Erythroblast (primary cell): ENCODE results near the gene SNED1.

Experiments used
- GATA1 ChIP-seq: IDR thresholded peaks from 2 replicates; pipeline ENCODE4 v1.6.1; 2011; ENCODE audit warnings: low read depth, mild to moderate bottlenecking, control low read depth, low read length, moderate library complexity
- POLR2A ChIP-seq: IDR thresholded peaks from 2 replicates; pipeline ENCODE4 v1.6.1; 2011; ENCODE audit warnings: mild to moderate bottlenecking, low read length

DNA sequence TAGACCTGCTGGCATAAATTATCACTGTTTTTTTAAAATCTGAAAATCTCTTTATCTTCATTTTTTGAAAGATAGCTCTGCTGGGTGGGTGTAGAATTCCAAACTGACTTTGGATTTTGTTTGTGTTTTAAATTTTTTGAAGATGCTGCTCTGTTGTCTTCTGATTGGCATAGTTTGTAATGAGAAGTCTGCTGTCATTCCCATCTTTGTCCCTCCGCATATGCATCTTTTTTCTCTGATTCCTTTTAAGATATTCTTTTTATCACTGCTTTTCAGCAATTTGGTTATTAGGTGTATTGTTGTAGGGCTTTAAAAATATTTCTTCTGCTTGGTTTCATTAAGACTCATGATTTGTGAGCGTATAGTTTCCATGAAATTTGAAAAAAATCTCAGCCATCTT is 7.2 kb downstream of the SNED1 start:
- no peak for TF ChIP-seq POLR2A
- TF ChIP-seq GATA1, result no peak
